Neutrophil (primary cell): Measurements from ENCODE around the gene CBX3.
A peak's percentile ranks its signal among the peaks of the same experiment; 100 is the strongest.
"Not testable (repeated sequence)": the region's sequence is repeated elsewhere in the genome, so short reads cannot be mapped to it uniquely, and the experiment has no call there.

Experiments
- H3K27ac ChIP-seq: fragments of 200-600 bp; sonication (generic); 2 replicates; pipeline ENCODE4 v1.5.1; 2016; ENCODE audit warnings: mild to moderate bottlenecking, moderate library complexity
- H3K27me3 ChIP-seq: fragments of 200-600 bp; sonication (generic); 2 replicates; pipeline ENCODE4 v1.6.0; 2016; ENCODE audit warnings: mild to moderate bottlenecking
- H3K36me3 ChIP-seq: fragments of 200-600 bp; sonication (generic); 2 replicates; pipeline ENCODE4 v1.5.1; 2017
- H3K4me1 ChIP-seq, 2 experiments: fragments of 200-600 bp in 1 of 2; sonication (generic) in 1 of 2; 1 replicate in 1 of 2; 2 replicates in 1 of 2; pipeline versions ENCODE4 v1.5.1 to v1.6.1; 2013 to 2016; ENCODE audit warnings: low read depth in 1 of 2, low read length in 1 of 2, mild to moderate bottlenecking in 1 of 2, moderate library complexity in 1 of 2; ENCODE audit not compliant: control insufficient read depth in 1 of 2, insufficient read depth in 1 of 2
- H3K4me3 ChIP-seq, 2 experiments: fragments of 200-600 bp in 1 of 2; sonication (generic) in 1 of 2; 1 replicate in 1 of 2; 2 replicates in 1 of 2; pipeline ENCODE4 v1.5.1; 2013 to 2016; ENCODE audit warnings: low read depth in 1 of 2, low read length in 1 of 2, mild to moderate bottlenecking in 1 of 2, moderate library complexity in 1 of 2
- H3K9me3 ChIP-seq: fragments of 200-600 bp; sonication (generic); 2 replicates; pipeline ENCODE4 v1.5.1; 2016
- TF ChIP-seq, protein P1 (sequence below): fragments of 200-600 bp; sonication (generic); IDR thresholded peaks from 2 replicates; pipeline ENCODE4 v1.5.1; 2016; ENCODE audit warnings: antibody characterized with exemption

CBX3 gene

DNA sequence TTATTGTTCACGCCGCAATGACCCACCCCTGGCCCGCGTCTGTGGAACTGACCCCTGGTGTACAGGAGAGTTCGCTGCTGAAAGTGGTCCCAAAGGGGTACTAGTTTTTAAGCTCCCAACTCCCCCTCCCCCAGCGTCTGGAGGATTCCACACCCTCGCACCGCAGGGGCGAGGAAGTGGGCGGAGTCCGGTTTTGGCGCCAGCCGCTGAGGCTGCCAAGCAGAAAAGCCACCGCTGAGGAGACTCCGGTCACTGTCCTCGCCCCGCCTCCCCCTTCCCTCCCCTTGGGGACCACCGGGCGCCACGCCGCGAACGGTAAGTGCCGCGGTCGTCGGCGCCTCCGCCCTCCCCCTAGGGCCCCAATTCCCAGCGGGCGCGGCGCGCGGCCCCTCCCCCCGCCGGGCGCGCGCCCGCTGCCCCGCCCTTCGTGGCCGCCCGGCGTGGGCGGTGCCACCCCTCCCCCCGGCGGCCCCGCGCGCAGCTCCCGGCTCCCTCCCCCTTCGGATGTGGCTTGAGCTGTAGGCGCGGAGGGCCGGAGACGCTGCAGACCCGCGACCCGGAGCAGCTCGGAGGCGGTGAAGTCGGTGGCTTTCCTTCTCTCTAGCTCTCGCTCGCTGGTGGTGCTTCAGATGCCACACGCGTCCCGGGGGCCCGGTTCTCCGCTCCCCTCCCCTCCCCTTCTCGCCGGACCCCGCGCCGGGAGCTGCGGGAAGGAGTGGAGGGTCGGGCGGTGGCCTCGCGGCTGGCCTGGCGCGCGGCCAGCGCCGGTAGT is at the start of gene CBX3:
Gene CBX3 (plus strand): TSS at position 499 of the 772 bp plus-strand sequence. CDS start 1,254 bp downstream, outside the sequence.
- H3K4me3 ChIP-seq: peak within 1 kb of the TSS; percentile 96 to 99
- TF ChIP-seq, protein P1, sequence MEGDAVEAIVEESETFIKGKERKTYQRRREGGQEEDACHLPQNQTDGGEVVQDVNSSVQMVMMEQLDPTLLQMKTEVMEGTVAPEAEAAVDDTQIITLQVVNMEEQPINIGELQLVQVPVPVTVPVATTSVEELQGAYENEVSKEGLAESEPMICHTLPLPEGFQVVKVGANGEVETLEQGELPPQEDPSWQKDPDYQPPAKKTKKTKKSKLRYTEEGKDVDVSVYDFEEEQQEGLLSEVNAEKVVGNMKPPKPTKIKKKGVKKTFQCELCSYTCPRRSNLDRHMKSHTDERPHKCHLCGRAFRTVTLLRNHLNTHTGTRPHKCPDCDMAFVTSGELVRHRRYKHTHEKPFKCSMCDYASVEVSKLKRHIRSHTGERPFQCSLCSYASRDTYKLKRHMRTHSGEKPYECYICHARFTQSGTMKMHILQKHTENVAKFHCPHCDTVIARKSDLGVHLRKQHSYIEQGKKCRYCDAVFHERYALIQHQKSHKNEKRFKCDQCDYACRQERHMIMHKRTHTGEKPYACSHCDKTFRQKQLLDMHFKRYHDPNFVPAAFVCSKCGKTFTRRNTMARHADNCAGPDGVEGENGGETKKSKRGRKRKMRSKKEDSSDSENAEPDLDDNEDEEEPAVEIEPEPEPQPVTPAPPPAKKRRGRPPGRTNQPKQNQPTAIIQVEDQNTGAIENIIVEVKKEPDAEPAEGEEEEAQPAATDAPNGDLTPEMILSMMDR: no peak
- H3K36me3 ChIP-seq: peaks cover 13% of the 10 kb centered on the region

DNA sequence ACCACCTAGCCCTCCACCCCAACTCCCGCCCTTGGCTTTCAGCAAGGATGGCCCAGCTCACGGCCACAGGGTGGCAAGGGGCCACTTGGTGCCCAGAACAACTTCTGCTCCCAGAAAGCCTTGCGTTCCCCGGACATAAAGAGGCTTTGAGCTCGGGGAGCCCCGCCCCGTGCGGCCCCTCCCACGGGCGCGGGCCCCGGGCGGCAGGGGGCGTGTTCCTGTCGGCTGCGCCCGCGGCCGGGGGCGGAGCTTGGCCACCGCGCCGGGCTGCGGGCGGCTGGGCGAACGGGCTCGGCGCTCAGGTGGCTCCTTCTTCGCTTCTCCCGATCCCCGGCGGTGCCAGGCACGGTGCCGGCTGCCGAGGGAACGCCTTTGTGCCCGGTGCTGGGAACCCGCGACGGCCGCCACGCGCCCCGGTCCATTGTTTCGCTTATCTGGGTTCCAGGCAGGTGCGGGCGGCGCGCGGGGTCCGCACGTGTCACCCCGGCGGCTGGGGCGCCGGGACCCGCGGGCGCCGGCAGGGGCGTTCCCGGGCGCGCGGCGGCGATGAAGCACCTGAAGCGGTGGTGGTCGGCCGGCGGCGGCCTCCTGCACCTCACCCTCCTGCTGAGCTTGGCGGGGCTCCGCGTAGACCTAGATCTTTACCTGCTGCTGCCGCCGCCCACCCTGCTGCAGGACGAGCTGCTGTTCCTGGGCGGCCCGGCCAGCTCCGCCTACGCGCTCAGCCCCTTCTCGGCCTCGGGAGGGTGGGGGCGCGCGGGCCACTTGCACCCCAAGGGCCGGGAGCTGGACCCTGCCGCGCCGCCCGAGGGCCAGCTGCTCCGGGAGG is 49.4 kb upstream of the CBX3 start, which contains the start of gene NFE2L3:
Gene NFE2L3 (plus strand): TSS at position 246 of the 829 bp plus-strand sequence. CDS start 301 bp downstream, at position 547.
- peaks cover 16 to 21% of the 10 kb centered on the region in 2 experiments for H3K4me1 ChIP-seq
- H3K27ac ChIP-seq: no peak within 1 kb of the TSS
- no peaks in the 10 kb centered on the region for H3K36me3 ChIP-seq
- H3K9me3 ChIP-seq: no peaks in the 10 kb centered on the region
- peaks cover 66% of the 10 kb centered on the region for H3K27me3 ChIP-seq
- peak within 1 kb of the TSS; percentile 60 to 70 for H3K4me3 ChIP-seq
- TF ChIP-seq, protein P1: no peak

More for the DNA sequence above, at the start of gene CBX3:
- no peaks in the 10 kb centered on the region for H3K27me3 ChIP-seq
- H3K9me3 ChIP-seq: no peaks in the 10 kb centered on the region
- H3K4me1 ChIP-seq: peaks cover 58 to 64% of the 10 kb centered on the region in 2 experiments
- H3K27ac ChIP-seq: peak within 1 kb of the TSS; percentile 98

- Histone ChIP-seq H3K4me1 (peaks cover 16 to 21% of the 10 kb centered on the region in 2 experiments), H3K27me3 (peaks cover 66% of the 10 kb centered on the region), H3K4me3 (peak overlapping the region; percentile 60 to 70)
- not testable (repeated sequence) for H3K27ac ChIP-seq, H3K36me3 ChIP-seq, H3K9me3 ChIP-seq
Measured at GRCh38 chr7:26152782-26153240, 48.7 kb upstream of the CBX3 start.

DNA sequence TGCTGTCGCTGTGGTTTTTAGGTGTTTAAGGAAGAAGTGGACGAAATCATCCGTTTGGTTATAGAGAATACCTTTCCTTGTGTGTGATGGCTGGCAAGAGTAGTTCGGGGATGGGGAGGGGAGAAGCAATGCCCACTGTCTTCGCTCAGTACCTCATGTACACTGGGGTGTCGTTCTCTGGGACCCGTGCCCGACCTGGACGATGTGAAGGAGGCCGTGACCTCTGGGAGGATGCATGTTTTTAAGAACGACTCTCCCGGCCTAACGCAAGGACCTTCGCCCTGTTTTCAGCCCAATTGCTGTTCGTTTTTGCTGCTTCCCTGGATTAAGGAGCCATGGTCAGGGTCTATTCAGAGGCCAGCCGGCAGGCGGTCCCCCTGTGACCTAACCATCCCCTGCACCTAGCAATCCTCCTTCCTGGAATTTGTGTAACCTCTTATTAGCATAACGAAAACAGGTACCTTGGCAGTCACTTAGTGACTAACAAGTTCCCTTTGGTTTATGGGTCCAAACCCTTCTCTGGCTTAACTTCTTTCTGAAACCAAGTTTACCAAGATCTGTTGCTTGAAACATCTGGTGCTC is 48.2 kb upstream of the CBX3 start:
- TF ChIP-seq, protein P1: no peak
- H3K4me3 ChIP-seq: peak overlapping the region; percentile 60 to 70
- peaks cover 66% of the 10 kb centered on the region for H3K27me3 ChIP-seq
- H3K27ac ChIP-seq: no peak overlapping the region
- H3K4me1 ChIP-seq: peaks cover 16 to 21% of the 10 kb centered on the region in 2 experiments
- H3K36me3 ChIP-seq: no peaks in the 10 kb centered on the region
- no peaks in the 10 kb centered on the region for H3K9me3 ChIP-seq

- no peak overlapping the region for H3K27ac ChIP-seq
- TF ChIP-seq, protein P1: no peak
- H3K4me3 ChIP-seq: no peak overlapping the region
- H3K36me3 ChIP-seq: no peaks in the 10 kb centered on the region
- H3K27me3 ChIP-seq: peaks cover 66% of the 10 kb centered on the region
- H3K9me3 ChIP-seq: no peaks in the 10 kb centered on the region
- H3K4me1 ChIP-seq: peaks cover 16 to 21% of the 10 kb centered on the region in 2 experiments
Measured at GRCh38 chr7:26153823-26154783, 47.4 kb upstream of the CBX3 start.
